HepG2 (cell line): ENCODE data around the gene NKD1.

ENCODE experiments used
- BRCA1 ChIP-seq: sonication (generic); formaldehyde crosslinking; IDR thresholded peaks from 2 replicates; pipeline ENCODE4 v1.4.0; 2020; ENCODE audit warnings: missing genetic modification reagents
- SIN3A ChIP-seq: IDR thresholded peaks from 2 replicates; pipeline ENCODE4 v1.6.1; 2011; ENCODE audit warnings: low read depth, mild to moderate bottlenecking, control low read depth, low read length, borderline replicate concordance
- TCF7 ChIP-seq: sonication (generic); IDR thresholded peaks from 2 replicates; pipeline ENCODE4 v1.6.1; 2016; ENCODE audit warnings: antibody characterized with exemption, low read depth
- UBTF ChIP-seq: sonication (generic); formaldehyde crosslinking; IDR thresholded peaks from 2 replicates; pipeline ENCODE4 v1.4.0; 2020; ENCODE audit warnings: mild to moderate bottlenecking, missing genetic modification reagents
- ZNF775 ChIP-seq: sonication (generic); formaldehyde crosslinking; IDR thresholded peaks from 2 replicates; pipeline ENCODE4 v1.4.0; 2020; ENCODE audit warnings: missing genetic modification reagents, mild to moderate bottlenecking, moderate library complexity, borderline replicate concordance
- TF ChIP-seq, protein P1 (sequence below): sonication (generic); formaldehyde crosslinking; IDR thresholded peaks from 2 replicates; pipeline ENCODE4 v1.8.1; 2023; ENCODE audit warnings: mild to moderate bottlenecking, missing genetic modification reagents

GRCh38 chr16:50645563-50646220 is 97.5 kb downstream of the NKD1 start:
- TF ChIP-seq, protein P1, sequence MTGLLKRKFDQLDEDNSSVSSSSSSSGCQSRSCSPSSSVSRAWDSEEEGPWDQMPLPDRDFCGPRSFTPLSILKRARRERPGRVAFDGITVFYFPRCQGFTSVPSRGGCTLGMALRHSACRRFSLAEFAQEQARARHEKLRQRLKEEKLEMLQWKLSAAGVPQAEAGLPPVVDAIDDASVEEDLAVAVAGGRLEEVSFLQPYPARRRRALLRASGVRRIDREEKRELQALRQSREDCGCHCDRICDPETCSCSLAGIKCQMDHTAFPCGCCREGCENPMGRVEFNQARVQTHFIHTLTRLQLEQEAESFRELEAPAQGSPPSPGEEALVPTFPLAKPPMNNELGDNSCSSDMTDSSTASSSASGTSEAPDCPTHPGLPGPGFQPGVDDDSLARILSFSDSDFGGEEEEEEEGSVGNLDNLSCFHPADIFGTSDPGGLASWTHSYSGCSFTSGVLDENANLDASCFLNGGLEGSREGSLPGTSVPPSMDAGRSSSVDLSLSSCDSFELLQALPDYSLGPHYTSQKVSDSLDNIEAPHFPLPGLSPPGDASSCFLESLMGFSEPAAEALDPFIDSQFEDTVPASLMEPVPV = no peak
- TF ChIP-seq ZNF775 = no peak
- TF ChIP-seq SIN3A = no peak
- no peak for TF ChIP-seq BRCA1 (CRISPR knock-in tag)
- no peak for TF ChIP-seq UBTF (CRISPR knock-in tag)
- TF ChIP-seq TCF7 = no peak
